Ecto neural progenitor cell (in vitro differentiated cells): Measurements from ENCODE around the gene GSTT4.
"Not testable (repeated sequence)": the region's sequence is repeated elsewhere in the genome, so short reads cannot be mapped to it uniquely, and the experiment has no call there.

ENCODE experiments used
- DNase-seq: peaks from one replicate; pipeline ENCODE4 v3.0.0-alpha.2; 2018; ENCODE audit warnings: low spot score

GSTT4 gene

GRCh38 chr22:23952794-23953405, 52.4 kb downstream of the GSTT4 start:
- DNase-seq, result not testable (repeated sequence)

GRCh38 chr22:23951383-23951782, 53.9 kb downstream of the GSTT4 start:
- DNase-seq, result not testable (repeated sequence)

- not testable (repeated sequence) for DNase-seq
These were observed 55.5 kb downstream of the GSTT4 start for GRCh38 chr22:23949764-23950163.
